HEK293 (cell line): Measurements from ENCODE around the gene TIMM44.

Source experiments
- ZNF223 ChIP-seq: fragments of 450-650 bp; formaldehyde crosslinking; IDR thresholded peaks from 2 replicates; pipeline ENCODE4 v1.5.1; 2016; ENCODE audit warnings: missing biosample characterization, missing genetic modification characterization
- ZNF558 ChIP-seq: fragments of 450-650 bp; formaldehyde crosslinking; IDR thresholded peaks from 2 replicates; pipeline ENCODE4 v1.5.1; 2016; ENCODE audit warnings: missing biosample characterization, missing genetic modification characterization
- ZNF707 ChIP-seq: fragments of 450-650 bp; formaldehyde crosslinking; IDR thresholded peaks from 2 replicates; pipeline ENCODE4 v1.5.1; 2016; ENCODE audit warnings: missing biosample characterization, missing genetic modification characterization
- TF ChIP-seq, protein P1 (sequence below): fragments of 450-650 bp; formaldehyde crosslinking; IDR thresholded peaks from 2 replicates; pipeline ENCODE4 v1.5.1; 2016; ENCODE audit warnings: missing biosample characterization, missing genetic modification characterization
- TF ChIP-seq, protein P2 (sequence below): fragments of 450-650 bp; formaldehyde crosslinking; IDR thresholded peaks from 2 replicates; pipeline ENCODE4 v1.5.1; 2016; ENCODE audit warnings: missing biosample characterization, missing genetic modification characterization
- TF ChIP-seq, protein P3 (sequence below): fragments of 450-650 bp; formaldehyde crosslinking; IDR thresholded peaks from 2 replicates; pipeline ENCODE4 v1.5.1; 2016; ENCODE audit warnings: missing biosample characterization, missing genetic modification characterization, low read depth
- TF ChIP-seq, protein P4 (sequence below): IDR thresholded peaks from 2 replicates; pipeline ENCODE4 v1.6.1; 2011; ENCODE audit warnings: mild to moderate bottlenecking, low read depth, low read length, borderline replicate concordance

DNA sequence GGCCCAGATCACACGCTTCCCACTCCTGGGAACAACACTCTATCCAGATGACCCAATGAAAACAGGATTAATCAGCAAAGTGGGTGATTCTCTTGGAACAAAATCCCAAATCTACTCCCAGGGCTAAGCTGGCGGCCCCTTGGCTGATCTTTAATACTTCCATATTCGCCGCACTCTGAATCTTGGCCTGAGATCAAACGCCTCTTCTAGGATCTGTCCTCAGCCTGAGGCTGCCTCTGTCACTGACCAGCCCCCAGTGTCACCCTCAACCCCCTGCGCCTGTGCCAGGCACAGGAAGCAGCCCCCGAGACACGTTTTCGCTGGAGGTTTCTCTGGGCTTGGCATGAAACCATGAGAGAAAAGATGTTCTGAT is 15.1 kb downstream of the TIMM44 start:
- TF ChIP-seq, protein P1, sequence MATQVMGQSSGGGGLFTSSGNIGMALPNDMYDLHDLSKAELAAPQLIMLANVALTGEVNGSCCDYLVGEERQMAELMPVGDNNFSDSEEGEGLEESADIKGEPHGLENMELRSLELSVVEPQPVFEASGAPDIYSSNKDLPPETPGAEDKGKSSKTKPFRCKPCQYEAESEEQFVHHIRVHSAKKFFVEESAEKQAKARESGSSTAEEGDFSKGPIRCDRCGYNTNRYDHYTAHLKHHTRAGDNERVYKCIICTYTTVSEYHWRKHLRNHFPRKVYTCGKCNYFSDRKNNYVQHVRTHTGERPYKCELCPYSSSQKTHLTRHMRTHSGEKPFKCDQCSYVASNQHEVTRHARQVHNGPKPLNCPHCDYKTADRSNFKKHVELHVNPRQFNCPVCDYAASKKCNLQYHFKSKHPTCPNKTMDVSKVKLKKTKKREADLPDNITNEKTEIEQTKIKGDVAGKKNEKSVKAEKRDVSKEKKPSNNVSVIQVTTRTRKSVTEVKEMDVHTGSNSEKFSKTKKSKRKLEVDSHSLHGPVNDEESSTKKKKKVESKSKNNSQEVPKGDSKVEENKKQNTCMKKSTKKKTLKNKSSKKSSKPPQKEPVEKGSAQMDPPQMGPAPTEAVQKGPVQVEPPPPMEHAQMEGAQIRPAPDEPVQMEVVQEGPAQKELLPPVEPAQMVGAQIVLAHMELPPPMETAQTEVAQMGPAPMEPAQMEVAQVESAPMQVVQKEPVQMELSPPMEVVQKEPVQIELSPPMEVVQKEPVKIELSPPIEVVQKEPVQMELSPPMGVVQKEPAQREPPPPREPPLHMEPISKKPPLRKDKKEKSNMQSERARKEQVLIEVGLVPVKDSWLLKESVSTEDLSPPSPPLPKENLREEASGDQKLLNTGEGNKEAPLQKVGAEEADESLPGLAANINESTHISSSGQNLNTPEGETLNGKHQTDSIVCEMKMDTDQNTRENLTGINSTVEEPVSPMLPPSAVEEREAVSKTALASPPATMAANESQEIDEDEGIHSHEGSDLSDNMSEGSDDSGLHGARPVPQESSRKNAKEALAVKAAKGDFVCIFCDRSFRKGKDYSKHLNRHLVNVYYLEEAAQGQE: no peak
- TF ChIP-seq, protein P2, sequence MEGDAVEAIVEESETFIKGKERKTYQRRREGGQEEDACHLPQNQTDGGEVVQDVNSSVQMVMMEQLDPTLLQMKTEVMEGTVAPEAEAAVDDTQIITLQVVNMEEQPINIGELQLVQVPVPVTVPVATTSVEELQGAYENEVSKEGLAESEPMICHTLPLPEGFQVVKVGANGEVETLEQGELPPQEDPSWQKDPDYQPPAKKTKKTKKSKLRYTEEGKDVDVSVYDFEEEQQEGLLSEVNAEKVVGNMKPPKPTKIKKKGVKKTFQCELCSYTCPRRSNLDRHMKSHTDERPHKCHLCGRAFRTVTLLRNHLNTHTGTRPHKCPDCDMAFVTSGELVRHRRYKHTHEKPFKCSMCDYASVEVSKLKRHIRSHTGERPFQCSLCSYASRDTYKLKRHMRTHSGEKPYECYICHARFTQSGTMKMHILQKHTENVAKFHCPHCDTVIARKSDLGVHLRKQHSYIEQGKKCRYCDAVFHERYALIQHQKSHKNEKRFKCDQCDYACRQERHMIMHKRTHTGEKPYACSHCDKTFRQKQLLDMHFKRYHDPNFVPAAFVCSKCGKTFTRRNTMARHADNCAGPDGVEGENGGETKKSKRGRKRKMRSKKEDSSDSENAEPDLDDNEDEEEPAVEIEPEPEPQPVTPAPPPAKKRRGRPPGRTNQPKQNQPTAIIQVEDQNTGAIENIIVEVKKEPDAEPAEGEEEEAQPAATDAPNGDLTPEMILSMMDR: no peak
- TF ChIP-seq, protein P3, sequence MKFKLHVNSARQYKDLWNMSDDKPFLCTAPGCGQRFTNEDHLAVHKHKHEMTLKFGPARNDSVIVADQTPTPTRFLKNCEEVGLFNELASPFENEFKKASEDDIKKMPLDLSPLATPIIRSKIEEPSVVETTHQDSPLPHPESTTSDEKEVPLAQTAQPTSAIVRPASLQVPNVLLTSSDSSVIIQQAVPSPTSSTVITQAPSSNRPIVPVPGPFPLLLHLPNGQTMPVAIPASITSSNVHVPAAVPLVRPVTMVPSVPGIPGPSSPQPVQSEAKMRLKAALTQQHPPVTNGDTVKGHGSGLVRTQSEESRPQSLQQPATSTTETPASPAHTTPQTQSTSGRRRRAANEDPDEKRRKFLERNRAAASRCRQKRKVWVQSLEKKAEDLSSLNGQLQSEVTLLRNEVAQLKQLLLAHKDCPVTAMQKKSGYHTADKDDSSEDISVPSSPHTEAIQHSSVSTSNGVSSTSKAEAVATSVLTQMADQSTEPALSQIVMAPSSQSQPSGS (tag by site-specific recombination): no peak
- no peak for TF ChIP-seq ZNF558 (tag by site-specific recombination)
- TF ChIP-seq ZNF707 (tag by site-specific recombination): no peak
- TF ChIP-seq, protein P4, sequence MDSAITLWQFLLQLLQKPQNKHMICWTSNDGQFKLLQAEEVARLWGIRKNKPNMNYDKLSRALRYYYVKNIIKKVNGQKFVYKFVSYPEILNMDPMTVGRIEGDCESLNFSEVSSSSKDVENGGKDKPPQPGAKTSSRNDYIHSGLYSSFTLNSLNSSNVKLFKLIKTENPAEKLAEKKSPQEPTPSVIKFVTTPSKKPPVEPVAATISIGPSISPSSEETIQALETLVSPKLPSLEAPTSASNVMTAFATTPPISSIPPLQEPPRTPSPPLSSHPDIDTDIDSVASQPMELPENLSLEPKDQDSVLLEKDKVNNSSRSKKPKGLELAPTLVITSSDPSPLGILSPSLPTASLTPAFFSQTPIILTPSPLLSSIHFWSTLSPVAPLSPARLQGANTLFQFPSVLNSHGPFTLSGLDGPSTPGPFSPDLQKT: no peak
- no peak for TF ChIP-seq ZNF223 (tag by site-specific recombination)
